Liver (tissue), 9 donors: ENCODE data around the gene ARID4B. TPM values are rescaled to one million over a fixed set of nuclear protein-coding genes. Genes with fewer than 3 reads are reported as not detected.
"Not testable (repeated sequence)": the region's sequence is repeated elsewhere in the genome, so short reads cannot be mapped to it uniquely, and the experiment has no call there.

ENCODE experiments used
- DNase-seq: peaks from one replicate; pipeline ENCODE4 v3.0.0-alpha.2; 2017; ENCODE audit warnings: low spot score
- H3K27ac ChIP-seq, 2 donors: one replicate each; pipeline ENCODE4 v1.7.0; 2013; ENCODE audit warnings: inconsistent platforms in 2 of 2, low read length in 2 of 2, control low read depth in 1 of 2, low read depth in 1 of 2, mild to moderate bottlenecking in 1 of 2
- H3K27me3 ChIP-seq, 4 donors: one replicate each; pipeline versions ENCODE4 v1.6.1 to v1.7.0; 2013; ENCODE audit warnings: low read length in 3 of 4, inconsistent platforms in 1 of 4, mild to moderate bottlenecking in 1 of 4, moderate library complexity in 1 of 4; ENCODE audit not compliant: control insufficient read depth in 4 of 4, insufficient read depth in 4 of 4
- H3K36me3 ChIP-seq, 4 donors: one replicate each; pipeline versions ENCODE4 v1.6.1 to v1.7.0; 2013; ENCODE audit warnings: low read length in 3 of 4, mild to moderate bottlenecking in 3 of 4, low read depth in 1 of 4, moderate library complexity in 1 of 4; ENCODE audit not compliant: control insufficient read depth in 4 of 4, insufficient read depth in 3 of 4
- H3K4me1 ChIP-seq, 4 donors: one replicate each; pipeline versions ENCODE4 v1.6.1 to v1.7.0; 2013; ENCODE audit warnings: low read length in 3 of 4, mild to moderate bottlenecking in 3 of 4, moderate library complexity in 1 of 4; ENCODE audit not compliant: control insufficient read depth in 4 of 4, insufficient read depth in 4 of 4
- H3K4me3 ChIP-seq, 3 donors: one replicate each; pipeline versions ENCODE4 v1.6.1 to v1.7.0; 2013; ENCODE audit warnings: low read length in 3 of 3, control low read depth in 1 of 3, low read depth in 1 of 3, mild to moderate bottlenecking in 1 of 3
- H3K9ac ChIP-seq, 2 donors: one replicate each; pipeline ENCODE4 v1.7.0; 2013; ENCODE audit warnings: low read length in 2 of 2, mild to moderate bottlenecking in 2 of 2, moderate library complexity in 2 of 2, control low read depth in 1 of 2, low read depth in 1 of 2
- H3K9me3 ChIP-seq, 4 donors: one replicate each; pipeline versions ENCODE4 v1.6.1 to v1.7.0; 2013; ENCODE audit warnings: low read length in 3 of 4; ENCODE audit not compliant: control insufficient read depth in 4 of 4
- ATF3 ChIP-seq: IDR thresholded peaks from 2 replicates; pipeline ENCODE4 v1.6.1; 2016; ENCODE audit warnings: antibody characterized with exemption
- CTCF ChIP-seq: fragments of 150-350 bp; IDR thresholded peaks from 2 replicates; pipeline ENCODE4 v1.5.1; 2017; ENCODE audit warnings: improper control_type of control experiment, low read depth, low read length; ENCODE audit not compliant: missing input control
- EGR1 ChIP-seq, 2 donors: IDR thresholded peaks; 2 replicates each; pipeline ENCODE4 v1.6.1; 2016 to 2018; ENCODE audit warnings: antibody characterized with exemption in 2 of 2, low read depth in 2 of 2
- FOXA2 ChIP-seq: IDR thresholded peaks from 2 replicates; pipeline ENCODE4 v1.6.1; 2016; ENCODE audit warnings: antibody characterized with exemption
- GABPA ChIP-seq, 2 donors: IDR thresholded peaks in 1 of 2; conservative IDR thresholded peaks in 1 of 2; 2 replicates each; pipeline ENCODE4 v1.6.1; 2016; ENCODE audit warnings: antibody characterized with exemption in 2 of 2, mild to moderate bottlenecking in 1 of 2, moderate library complexity in 1 of 2
- HNF4G ChIP-seq: IDR thresholded peaks from 2 replicates; pipeline ENCODE4 v1.6.1; 2016; ENCODE audit warnings: antibody characterized with exemption
- JUND ChIP-seq, 2 donors: IDR thresholded peaks; 2 replicates each; pipeline ENCODE4 v1.6.1; 2016; ENCODE audit warnings: antibody characterized with exemption in 2 of 2
- MAX ChIP-seq: IDR thresholded peaks from 2 replicates; pipeline ENCODE4 v1.6.1; 2016; ENCODE audit warnings: antibody characterized with exemption
- NR2F2 ChIP-seq: IDR thresholded peaks from 2 replicates; pipeline ENCODE4 v1.6.1; 2016; ENCODE audit warnings: antibody characterized with exemption
- RAD21 ChIP-seq, 2 donors: IDR thresholded peaks; 2 replicates each; pipeline ENCODE4 v1.6.1; 2016; ENCODE audit warnings: antibody characterized with exemption in 2 of 2, mild to moderate bottlenecking in 2 of 2
- REST ChIP-seq: IDR thresholded peaks from 2 replicates; pipeline ENCODE4 v1.6.1; 2016; ENCODE audit warnings: antibody characterized with exemption, mild to moderate bottlenecking
- SP1 ChIP-seq: IDR thresholded peaks from 2 replicates; pipeline ENCODE4 v1.6.1; 2018; ENCODE audit warnings: antibody characterized with exemption, mild to moderate bottlenecking
- TAF1 ChIP-seq: conservative IDR thresholded peaks from 2 replicates; pipeline ENCODE4 v1.6.1; 2016; ENCODE audit warnings: antibody characterized with exemption, mild to moderate bottlenecking
- YY1 ChIP-seq: IDR thresholded peaks from 2 replicates; pipeline ENCODE4 v1.6.1; 2016; ENCODE audit warnings: antibody characterized with exemption, mild to moderate bottlenecking
- ZBTB33 ChIP-seq: IDR thresholded peaks from 2 replicates; pipeline ENCODE4 v1.6.1; 2016; ENCODE audit warnings: antibody characterized with exemption
- WGBS: extraction: QIAGEN DNeasy Blood & Tissue Kit; methylation state at CpG from one replicate; pipeline ENCODE4 v1.1.7; 2013; 5-methylcytosine and 5-hydroxymethylcytosine counted together
- polyA plus RNA-seq, 2 donors: library from polyadenylated mRNA; stranded (reverse) in 1 of 2; unstranded in 1 of 2; fragments of 200-250 nt in 1 of 2; fragments of >200 nt in 1 of 2; fragmentation: Nextera tagmentation in 1 of 2; extraction: Ambion mirVana in 1 of 2; gene quantifications; one replicate each; pipeline versions ENCODE4 v1.2.1 to v1.2.3, GENCODE V29; 2013 to 2015
- total RNA-seq, 2 donors: library from RNA; depleted of rRNA; stranded (reverse); fragments of >200 nt; gene quantifications; one replicate each; pipeline ENCODE4 v1.2.3, GENCODE V29; 2014
- donor health status: healthy.
- donor health status: healthy.
- donor health status: healthy.
- donor health status: healthy.
- donor health status: healthy.

Gene ARID4B
- total and polyA plus RNA-seq, 4 donors: 4.2 to 27.3 (median 21.3) TPM

GRCh38 chr1:235284231-235284769 is 43.7 kb downstream of the ARID4B start:
- H3K27ac ChIP-seq: no peak overlapping the region
- no peaks in the 10 kb centered on the region for H3K27me3 ChIP-seq
- H3K36me3 ChIP-seq: no peaks in the 10 kb centered on the region
- DNase-seq: no peak
- no peak overlapping the region for H3K4me3 ChIP-seq
- H3K4me1 ChIP-seq: peaks cover 0 to 2% (median 0%) of the 10 kb centered on the region in 4 donors
- H3K9ac ChIP-seq: no peak overlapping the region
- TF ChIP-seq GABPA (IDR thresholded peaks at IDR 0.05 in 1 of 2, conservative IDR thresholded peaks at IDR 0.05 in 1 of 2) (no peak), CTCF (no peak), EGR1 (IDR thresholded peaks at IDR 0.05; ENCODE audit: low read depth in 2 of 2) (no peak), SP1 (no peak), ATF3 (no peak), RAD21 (IDR thresholded peaks at IDR 0.05) (no peak), JUND (IDR thresholded peaks at IDR 0.05) (no peak), REST (no peak), MAX (no peak), NR2F2 (no peak), HNF4G (no peak), YY1 (no peak), FOXA2 (no peak), TAF1 (no peak), ZBTB33 (no peak)
- H3K9me3 ChIP-seq: no peaks in the 10 kb centered on the region
- 97% methylated on average over 6 of the region's 6 CpGs for WGBS

GRCh38 chr1:235283636-235284035 is 44.3 kb downstream of the ARID4B start:
- not testable (repeated sequence) for H3K4me1 ChIP-seq, H3K27me3 ChIP-seq, H3K27ac ChIP-seq, H3K9ac ChIP-seq, H3K4me3 ChIP-seq, DNase-seq, H3K9me3 ChIP-seq, H3K36me3 ChIP-seq
- 97% methylated on average over 13 of the region's 13 CpGs for WGBS
